ENCODE measurements around the gene FERMT1.

GRCh38 chr20:6055161-6055783 lies 67.6 kb downstream of the FERMT1 start:
- TF ChIP-seq EZH2 (IDR thresholded peaks at IDR 0.05) (no peak), CTCF (IDR thresholded peaks at IDR 0.05) (no peak), EZH2phosphoT487 (IDR thresholded peaks at IDR 0.05) (no peak)

Measured in neural progenitor cell (in vitro differentiated cells).